NCI-H187 treated with DMSO at 0.1 percent for 48 hours (cell line): ENCODE data around the gene NOC4L.
A peak's percentile ranks its signal among the peaks of the same experiment; 100 is the strongest.
"Not testable (repeated sequence)": the region's sequence is repeated elsewhere in the genome, so short reads cannot be mapped to it uniquely, and the experiment has no call there.

Source experiments
- DNase-seq: peaks from one replicate; lab custom pipeline; 2025; lab: John Stamatoyannopoulos, UW

The NOC4L gene

DNA sequence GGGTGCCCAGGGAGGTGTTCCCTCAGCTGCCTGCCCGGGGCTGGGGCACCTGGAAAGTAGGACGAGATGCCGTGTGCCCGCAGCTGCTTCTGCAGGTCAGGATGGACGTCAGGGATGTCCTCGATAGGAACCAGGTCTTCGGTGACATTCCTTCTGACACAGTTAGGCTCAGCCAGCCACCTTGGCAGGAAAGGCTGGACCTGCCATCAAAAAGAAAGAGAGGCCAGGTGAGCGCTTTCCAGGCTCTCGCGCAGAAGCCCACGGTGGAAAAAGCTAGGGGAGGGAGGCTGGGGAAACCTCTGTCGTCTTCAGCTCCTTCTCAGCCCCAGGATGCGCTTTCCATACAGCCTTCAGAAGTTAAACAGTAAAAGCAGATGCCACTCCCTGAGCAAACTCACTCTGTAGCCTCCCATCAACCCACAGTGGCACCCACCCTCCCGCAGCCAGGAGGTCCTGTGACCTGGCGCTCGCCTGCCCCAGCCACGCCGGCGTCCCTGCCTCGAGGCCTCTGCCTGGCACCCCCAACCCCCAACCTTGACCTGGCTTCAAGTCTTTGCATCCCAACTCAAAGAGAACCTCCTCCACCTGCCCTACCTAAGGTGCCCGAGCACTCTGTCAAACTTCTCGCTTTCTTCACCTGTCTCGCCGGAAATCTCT, 1.4 kb upstream of the NOC4L start:
- DNase-seq: no peak

- no peak for DNase-seq
These were observed 753 bp upstream of the NOC4L start for GRCh38 chr12:132143336-132144071.

DNA sequence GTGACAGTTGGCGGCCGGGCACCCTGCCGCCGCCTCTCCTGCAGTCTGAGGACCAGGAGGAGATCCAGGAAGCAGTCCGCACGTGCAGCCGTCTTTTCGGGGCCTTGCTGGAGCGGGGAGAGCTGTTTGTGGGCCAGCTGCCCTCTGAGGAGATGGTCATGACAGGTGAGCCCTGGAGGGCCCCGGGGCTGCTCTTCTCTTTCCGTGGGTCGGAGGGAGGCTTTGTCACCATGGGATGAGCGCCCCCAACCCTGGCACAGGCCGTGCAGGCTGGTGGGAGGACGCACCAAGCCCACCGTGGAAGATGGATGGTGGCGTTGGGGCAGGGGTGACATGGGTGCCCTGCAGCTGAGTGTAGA, 532 bp downstream of the NOC4L start:
- DNase-seq: no peak

DNA sequence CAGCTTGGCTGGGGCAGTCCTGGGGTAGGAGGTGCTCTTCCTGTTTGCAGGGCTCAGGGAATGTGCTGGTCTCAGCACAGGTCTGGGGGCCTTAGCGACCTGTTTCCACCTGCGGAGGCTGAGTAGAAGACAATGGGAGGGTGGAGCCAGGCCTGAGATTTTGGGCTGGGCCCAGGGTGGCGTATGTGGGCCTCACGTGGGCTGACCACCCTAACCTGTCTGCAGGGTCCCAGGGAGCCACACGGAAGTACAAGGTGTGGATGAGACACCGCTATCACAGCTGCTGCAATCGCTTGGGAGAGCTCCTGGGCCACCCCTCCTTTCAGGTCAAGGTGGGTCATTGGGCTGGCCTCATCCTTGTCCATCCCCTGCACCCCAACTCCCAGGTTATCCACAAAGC, 1.1 kb downstream of the NOC4L start:
- DNase-seq: no peak

- DNase-seq: no peak
These were observed 1.8 kb downstream of the NOC4L start for GRCh38 chr12:132146098-132146497.

GRCh38 chr12:132146772-132147422, 2.6 kb downstream of the NOC4L start:
- no peak for DNase-seq

- no peak for DNase-seq
These were observed 3.4 kb downstream of the NOC4L start for GRCh38 chr12:132147423-132148367.

DNA sequence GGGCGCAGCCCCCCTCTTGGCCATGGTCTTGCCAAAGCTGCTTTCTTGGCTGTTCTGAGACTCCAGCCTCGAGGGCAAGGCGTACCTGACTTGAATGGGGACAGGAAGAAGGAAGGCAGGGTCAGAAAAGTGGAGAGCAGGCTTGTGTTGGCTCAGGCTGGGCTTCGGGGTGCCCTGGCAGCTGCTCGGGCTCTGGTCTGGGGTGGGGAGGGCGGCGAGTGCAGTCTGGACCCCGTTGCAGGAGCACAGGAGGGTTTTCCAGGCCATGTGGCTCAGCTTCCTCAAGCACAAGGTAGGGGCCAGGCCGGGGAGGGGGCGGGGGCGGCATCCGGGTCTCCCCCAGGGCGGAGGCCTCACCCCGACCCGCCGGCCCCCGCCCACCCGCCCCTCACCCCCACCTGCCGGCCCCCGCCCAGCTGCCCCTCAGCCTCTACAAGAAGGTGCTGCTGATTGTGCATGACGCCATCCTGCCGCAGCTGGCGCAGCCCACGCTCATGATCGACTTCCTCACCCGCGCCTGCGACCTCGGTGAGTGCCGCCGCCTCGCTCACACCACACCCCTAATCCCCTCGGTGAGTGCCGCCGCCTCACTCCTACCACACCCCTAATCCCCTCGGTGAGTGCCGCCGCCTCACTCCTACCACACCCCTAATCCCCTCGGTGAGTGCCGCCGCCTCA, 4.2 kb downstream of the NOC4L start:
- no peak for DNase-seq

DNA sequence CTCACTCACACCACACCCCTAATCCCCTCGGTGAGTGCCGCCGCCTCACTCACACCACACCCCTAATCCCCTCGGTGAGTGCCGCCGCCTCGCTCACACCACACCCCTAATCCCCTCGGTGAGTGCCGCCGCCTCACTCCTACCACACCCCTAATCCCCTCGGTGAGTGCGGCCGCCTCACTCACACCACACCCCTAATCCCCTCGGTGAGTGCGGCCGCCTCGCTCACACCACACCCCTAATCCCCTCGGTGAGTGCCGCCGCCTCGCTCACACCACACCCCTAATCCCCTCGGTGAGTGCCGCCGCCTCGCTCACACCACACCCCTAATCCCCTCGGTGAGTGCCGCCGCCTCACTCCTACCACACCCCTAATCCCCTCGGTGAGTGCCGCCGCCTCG, 5.3 kb downstream of the NOC4L start:
- not testable (repeated sequence) for DNase-seq

DNA sequence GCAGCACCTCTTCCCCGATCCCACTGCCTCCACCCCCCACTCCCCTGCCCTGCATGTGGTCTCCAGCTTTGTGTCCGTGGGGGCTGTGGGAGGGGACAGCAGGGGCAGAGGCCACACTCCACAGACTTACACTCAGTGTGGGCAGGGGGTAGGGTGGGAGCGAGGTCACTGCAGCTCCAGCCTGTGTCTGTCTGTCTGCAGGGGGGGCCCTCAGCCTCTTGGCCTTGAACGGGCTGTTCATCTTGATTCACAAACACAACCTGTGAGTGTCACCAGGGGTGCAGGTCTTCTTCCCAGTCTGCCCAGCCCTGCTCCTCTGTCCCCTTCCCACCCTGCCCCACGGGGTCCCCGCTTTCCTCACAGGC, 6.5 kb downstream of the NOC4L start:
- no peak for DNase-seq

DNA sequence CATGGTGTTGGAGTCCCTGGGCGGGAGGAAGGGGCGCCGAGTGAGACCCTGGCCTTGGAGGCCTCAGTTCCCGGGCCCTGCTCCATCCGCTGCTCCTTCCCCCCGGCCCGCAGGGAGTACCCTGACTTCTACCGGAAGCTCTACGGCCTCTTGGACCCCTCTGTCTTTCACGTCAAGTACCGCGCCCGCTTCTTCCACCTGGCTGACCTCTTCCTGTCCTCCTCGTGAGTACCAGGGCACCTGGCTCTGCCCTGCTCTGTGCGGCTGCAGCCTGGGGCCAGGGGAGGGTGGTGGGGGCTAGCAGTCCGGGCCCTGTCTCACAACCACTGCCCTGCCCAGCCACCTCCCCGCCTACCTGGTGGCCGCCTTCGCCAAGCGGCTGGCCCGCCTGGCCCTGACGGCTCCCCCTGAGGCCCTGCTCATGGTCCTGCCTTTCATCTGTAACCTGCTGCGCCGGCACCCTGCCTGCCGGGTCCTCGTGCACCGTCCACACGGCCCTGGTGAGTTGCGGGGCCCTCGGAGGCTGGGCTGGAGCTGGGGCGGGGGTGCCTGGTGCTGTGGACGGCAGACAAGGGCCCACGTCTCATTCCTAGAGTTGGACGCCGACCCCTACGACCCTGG, 7.0 kb downstream of the NOC4L start:
- DNase-seq: no peak

DNA sequence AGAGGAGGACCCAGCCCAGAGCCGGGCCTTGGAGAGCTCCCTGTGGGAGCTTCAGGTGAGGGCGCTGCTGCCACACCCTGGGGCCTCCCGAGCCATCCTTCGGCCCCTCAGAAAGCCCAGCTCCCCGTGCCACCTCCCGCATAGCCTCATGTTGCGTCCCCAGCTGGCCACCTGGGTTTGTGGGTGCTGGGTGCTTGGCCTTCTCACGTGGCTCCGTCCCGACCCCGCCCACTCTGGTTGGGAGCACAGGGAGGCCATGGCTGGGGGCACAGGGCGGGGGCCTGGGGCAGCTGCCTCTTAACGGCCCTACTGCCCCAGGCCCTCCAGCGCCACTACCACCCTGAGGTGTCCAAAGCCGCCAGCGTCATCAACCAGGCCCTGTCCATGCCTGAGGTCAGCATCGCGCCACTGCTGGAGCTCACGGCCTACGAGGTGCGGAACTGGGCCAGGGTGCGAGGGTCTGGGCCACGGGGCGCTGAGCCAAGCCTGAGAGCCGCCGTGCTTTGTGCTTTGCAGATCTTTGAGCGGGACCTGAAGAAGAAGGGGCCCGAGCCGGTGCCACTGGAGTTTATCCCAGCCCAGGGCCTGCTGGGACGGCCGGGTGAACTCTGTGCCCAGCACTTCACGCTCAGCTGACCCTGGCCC, 7.6 kb downstream of the NOC4L start:
- no peak for DNase-seq

- DNase-seq: no peak
These were observed 8.2 kb downstream of the NOC4L start for GRCh38 chr12:132152411-132152821.

- no peak for DNase-seq
These were observed 8.7 kb downstream of the NOC4L start for GRCh38 chr12:132152953-132153352.

DNA sequence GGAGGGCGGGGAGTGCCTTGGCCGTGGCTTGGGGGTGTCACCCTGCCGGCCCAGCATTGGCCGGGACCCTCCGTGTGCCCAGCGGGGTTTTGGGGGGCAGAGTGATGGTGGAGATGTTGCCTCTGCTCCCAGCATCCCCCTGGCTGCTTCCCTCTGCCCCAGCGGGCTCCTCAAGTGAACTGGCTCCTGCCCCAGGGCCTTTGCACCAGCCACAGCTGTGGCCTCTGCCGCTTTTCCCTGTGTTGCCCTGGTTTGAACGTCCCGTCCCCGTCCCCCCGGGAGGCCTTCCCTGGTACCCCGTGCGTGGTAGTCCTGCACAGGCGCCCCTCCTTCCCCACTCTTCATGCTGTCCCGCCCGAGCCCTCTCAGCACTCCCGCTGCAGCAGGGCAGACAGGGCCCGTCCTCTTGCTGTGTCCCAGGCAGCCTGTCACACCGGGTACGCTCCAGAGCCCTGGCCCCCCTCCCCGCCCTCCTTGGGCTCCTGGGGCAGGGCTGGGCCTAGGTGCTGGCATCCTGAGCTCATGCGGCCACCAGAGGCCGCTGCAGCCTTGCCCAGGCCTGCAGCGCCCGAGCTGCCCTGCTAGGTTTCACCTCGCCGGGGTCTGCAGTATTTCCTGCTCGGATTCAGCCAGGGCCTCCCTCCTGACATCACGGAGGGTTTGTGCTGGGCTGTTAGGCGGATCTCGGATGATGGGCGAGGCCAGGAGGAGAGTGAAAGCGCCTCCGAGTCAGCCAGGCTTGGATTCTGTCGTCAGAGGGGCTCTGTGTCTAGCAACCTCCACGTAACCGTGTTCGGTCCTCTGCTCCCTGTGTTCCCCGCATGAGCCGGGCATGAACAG, 9.5 kb downstream of the NOC4L start:
- peak; percentile 35 for DNase-seq

DNA sequence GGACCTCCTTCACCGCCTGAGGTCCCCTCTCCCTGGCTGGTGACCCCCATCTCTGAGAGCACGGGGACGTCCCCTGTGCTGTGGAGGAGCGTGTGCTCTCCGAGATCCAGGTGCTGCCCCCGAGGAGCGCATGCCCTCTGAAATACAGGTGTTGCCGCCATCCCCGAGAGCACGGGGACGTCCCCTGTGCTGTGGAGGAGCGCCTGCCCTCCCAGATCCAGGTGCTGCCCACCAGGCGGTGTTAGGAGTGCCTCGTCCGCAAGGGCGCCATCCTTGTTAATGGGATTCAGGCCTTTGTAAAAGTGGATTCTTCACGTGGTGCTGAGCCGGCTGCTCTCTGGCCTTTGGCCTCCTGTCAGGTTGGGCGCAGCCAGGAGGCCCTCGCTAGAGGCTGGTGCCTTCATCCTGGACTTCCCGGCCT, 10.1 kb downstream of the NOC4L start:
- DNase-seq: no peak

DNA sequence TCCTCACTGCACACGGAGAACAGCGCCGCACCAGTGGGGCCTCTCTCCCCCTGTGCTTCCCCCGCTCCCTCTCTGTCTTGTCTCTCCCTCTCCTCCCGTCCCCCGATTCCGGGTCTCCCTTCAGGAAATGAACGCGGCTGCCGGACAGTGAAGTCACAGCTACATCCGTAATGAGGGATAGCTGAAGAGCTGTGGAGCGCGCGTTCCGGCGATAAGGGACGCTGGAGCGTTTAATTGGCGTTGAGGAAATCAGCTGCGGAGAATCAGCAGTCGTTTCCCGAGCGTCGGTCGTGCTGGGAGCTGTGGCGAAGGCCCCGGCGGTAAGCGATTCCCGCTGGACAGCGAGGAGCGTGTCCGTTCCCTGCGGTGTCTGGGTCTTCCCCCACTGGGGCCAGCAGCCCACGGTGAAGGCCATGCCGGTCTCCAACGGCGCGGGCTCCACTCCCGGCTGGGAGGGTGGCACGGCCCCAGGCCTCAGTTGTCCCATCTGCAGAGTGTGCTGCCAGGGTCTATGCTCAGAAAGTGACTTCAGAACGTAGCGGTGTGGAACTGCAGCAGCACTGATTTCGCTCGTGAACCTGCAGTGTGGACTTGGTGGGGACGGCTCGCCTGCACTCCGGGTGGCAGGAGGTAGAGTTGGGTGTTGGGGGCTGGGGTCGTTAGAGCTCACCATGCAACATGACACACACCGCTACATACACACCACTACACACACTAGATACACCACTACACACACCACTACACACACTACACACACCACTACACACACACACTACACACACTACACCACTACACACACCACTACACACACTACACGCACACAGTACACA, 10.9 kb downstream of the NOC4L start:
- DNase-seq: no peak

DNA sequence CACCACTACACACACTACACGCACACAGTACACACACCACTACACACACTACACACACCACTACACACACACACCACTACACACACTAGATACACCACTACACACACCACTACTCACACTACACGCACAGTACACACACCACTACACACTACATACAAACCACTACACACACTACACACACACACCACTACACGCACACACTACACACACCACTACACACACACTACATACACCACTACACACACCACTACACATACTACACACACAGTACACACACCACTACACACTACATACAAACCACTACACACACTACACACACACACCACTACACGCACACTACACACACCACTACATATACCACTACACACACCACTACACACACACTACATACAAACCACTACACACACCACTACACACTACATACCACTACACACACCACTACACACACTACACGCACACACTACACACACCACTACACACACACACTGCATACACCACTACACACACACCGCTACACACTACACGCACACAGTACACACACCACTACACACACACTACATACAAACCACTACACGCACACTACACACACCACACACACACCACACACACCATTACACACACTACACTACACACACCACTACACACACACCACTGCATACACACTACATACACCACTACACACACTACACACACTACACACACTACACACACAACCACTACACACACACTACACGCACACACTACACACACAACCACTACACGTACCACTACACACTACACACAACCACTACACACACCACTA, 11.7 kb downstream of the NOC4L start:
- no peak for DNase-seq
